OCI-LY7 (cell line): ENCODE measurements around the gene COBLL1. TPM values are rescaled to one million over a fixed set of nuclear protein-coding genes. Genes with fewer than 3 reads are reported as not detected.

Experiments
- BruUV-seq: library from RNA; stranded (reverse); fragments of 400-500 nt; replicated peaks from 2 replicates; lab custom pipeline; 2021; lab: Mats Ljungman, UMichigan
- CTCF ChIA-PET: fragments of 300-600 bp; sonication (Branson Sonifier 250); formaldehyde crosslinking; loops from one replicate; lab custom pipeline; 2022; ENCODE audit warnings: antibody characterized with exemption; ENCODE audit not compliant: unreplicated experiment; lab: Charles Lee
- POLR2A ChIA-PET: fragments of 300-600 bp; sonication (Branson Sonifier 250); formaldehyde crosslinking; loops from one replicate; lab custom pipeline; 2022; ENCODE audit warnings: antibody characterized with exemption; lab: Charles Lee
- DNase-seq: peaks from one replicate; pipeline ENCODE4 v3.0.0-alpha.2; 2015; ENCODE audit warnings: low spot score
- H2AFZ ChIP-seq: fragments of 200-600 bp; sonication (generic), shearing (Covaris generic); 2 replicates; pipeline ENCODE4 v1.6.1; 2014; ENCODE audit warnings: mild to moderate bottlenecking, antibody characterized with exemption, low read length, moderate library complexity
- H3K27ac ChIP-seq: fragments of 200-600 bp; sonication (generic); 2 replicates; pipeline ENCODE4 v1.5.1; 2014; ENCODE audit warnings: mixed run types, low read depth, mild to moderate bottlenecking, moderate library complexity, low read length, inconsistent platforms; ENCODE audit not compliant: poor library complexity, severe bottlenecking
- H3K36me3 ChIP-seq: fragments of 200-600 bp; sonication (generic); 2 replicates; pipeline ENCODE4 v1.6.1; 2014; ENCODE audit warnings: mild to moderate bottlenecking, antibody characterized with exemption, low read length, moderate library complexity, mixed read lengths; ENCODE audit not compliant: insufficient read depth
- H3K4me1 ChIP-seq: fragments of 200-600 bp; sonication (generic); 2 replicates; pipeline ENCODE4 v1.5.1; 2014; ENCODE audit warnings: mild to moderate bottlenecking, low read length; ENCODE audit not compliant: insufficient read depth, poor library complexity, severe bottlenecking
- H3K4me2 ChIP-seq: fragments of 200-600 bp; sonication (generic); 2 replicates; pipeline ENCODE4 v1.6.1; 2014; ENCODE audit warnings: mild to moderate bottlenecking, low read length
- H3K4me3 ChIP-seq: fragments of 200-600 bp; sonication (generic); 2 replicates; pipeline ENCODE4 v1.5.1; 2014; ENCODE audit warnings: mild to moderate bottlenecking, low read depth, low read length; ENCODE audit not compliant: poor library complexity, severe bottlenecking
- H3K79me2 ChIP-seq: fragments of 200-600 bp; sonication (generic); 2 replicates; pipeline ENCODE4 v1.6.1; 2016; ENCODE audit warnings: low read depth, mild to moderate bottlenecking, low read length, moderate library complexity, mixed read lengths; ENCODE audit not compliant: insufficient read depth
- H3K9me2 ChIP-seq: fragments of 200-600 bp; sonication (generic); 2 replicates; pipeline ENCODE4 v1.6.1; 2016; ENCODE audit warnings: mild to moderate bottlenecking, low read length, mixed read lengths; ENCODE audit not compliant: insufficient read depth
- H3K9me3 ChIP-seq: fragments of 200-600 bp; sonication (generic); 2 replicates; pipeline ENCODE4 v1.6.1; 2014; ENCODE audit warnings: mild to moderate bottlenecking, mixed run types, low read length, mixed read lengths
- H4K20me1 ChIP-seq: fragments of 200-600 bp; sonication (generic); 2 replicates; pipeline ENCODE4 v1.6.1; 2014; ENCODE audit warnings: mild to moderate bottlenecking, antibody characterized with exemption, low read length, moderate library complexity, mixed read lengths; ENCODE audit not compliant: insufficient read depth
- CTCF ChIP-seq: fragments of 200-600 bp; sonication (generic); conservative IDR thresholded peaks from 2 replicates; pipeline ENCODE4 v1.5.1; 2014; ENCODE audit warnings: mild to moderate bottlenecking, antibody characterized with exemption, low read length, moderate library complexity, mixed read lengths
- EZH2phosphoT487 ChIP-seq: fragments of 200-600 bp; sonication (generic); IDR thresholded peaks from 2 replicates; pipeline ENCODE4 v1.6.1; 2018; ENCODE audit warnings: low read depth, borderline replicate concordance, mild to moderate bottlenecking, mixed run types, antibody characterized with exemption, low read length, moderate library complexity, mixed read lengths
- intact Hi-C: fragments of 100-400 bp; cut with micrococcal nuclease; formaldehyde crosslinking; loops from one replicate; pipeline ENCODE4 v1.10.0; 2022; ENCODE audit not compliant: unreplicated experiment
- total RNA-seq, 2 experiments: library from RNA; depleted of rRNA in 1 of 2; stranded (reverse); fragments of >200 nt in 1 of 2; shearing (Covaris generic) in 1 of 2; gene quantifications; 2 replicates each; pipeline ENCODE4 v1.2.3, GENCODE V29; 2014 to 2022

The COBLL1 gene
- total RNA-seq, 2 experiments from 2014 or later, result 0.79 to 40.7 TPM

GRCh38 chr2:164677271-164677670 is 164.4 kb downstream of the COBLL1 start:
- H2AFZ ChIP-seq, result no peak overlapping the region
- BruUV-seq, result no TSS peak
- POLR2A ChIA-PET, result no interaction called here
- CTCF ChIA-PET, result no interaction called here
- no peaks in the 10 kb centered on the region for H3K79me2 ChIP-seq
- no peaks in the 10 kb centered on the region for H3K9me2 ChIP-seq
- no peak overlapping the region for H3K27ac ChIP-seq
- no peak overlapping the region for H3K4me3 ChIP-seq
- H4K20me1 ChIP-seq, result no peaks in the 10 kb centered on the region
- no peak overlapping the region for H3K4me2 ChIP-seq
- DNase-seq, result no peak
- no peaks in the 10 kb centered on the region for H3K36me3 ChIP-seq
- H3K4me1 ChIP-seq, result no peaks in the 10 kb centered on the region
- H3K9me3 ChIP-seq, result no peaks in the 10 kb centered on the region
- no peak for TF ChIP-seq EZH2phosphoT487
- TF ChIP-seq CTCF, result no peak
- intact Hi-C loops, result no loop called here

GRCh38 chr2:164675687-164676086 is 165.9 kb downstream of the COBLL1 start:
- no peak for DNase-seq
- Histone ChIP-seq H3K9me3 (no peaks in the 10 kb centered on the region), H3K79me2 (no peaks in the 10 kb centered on the region), H3K27ac (no peak overlapping the region), H3K4me1 (no peaks in the 10 kb centered on the region), H3K4me3 (no peak overlapping the region), H3K9me2 (no peaks in the 10 kb centered on the region), H3K36me3 (no peaks in the 10 kb centered on the region), H4K20me1 (no peaks in the 10 kb centered on the region), H2AFZ (no peak overlapping the region), H3K4me2 (no peak overlapping the region)
- ChIA-PET CTCF (no interaction called here), POLR2A (interaction anchor here (1.6 kb wide), 1 partner anchor 10 kb away, joined by 4 read pairs; no protein-coding TSS in a partner anchor)
- intact Hi-C loops, result no loop called here
- TF ChIP-seq EZH2phosphoT487 (no peak), CTCF (no peak)
- no TSS peak for BruUV-seq

GRCh38 chr2:164675027-164675426 is 166.6 kb downstream of the COBLL1 start:
- Histone ChIP-seq H3K4me3 (no peak overlapping the region), H3K4me1 (no peaks in the 10 kb centered on the region), H3K27ac (no peak overlapping the region), H3K9me3 (no peaks in the 10 kb centered on the region), H3K36me3 (no peaks in the 10 kb centered on the region), H3K79me2 (no peaks in the 10 kb centered on the region), H4K20me1 (no peaks in the 10 kb centered on the region), H3K4me2 (no peak overlapping the region), H2AFZ (no peak overlapping the region), H3K9me2 (no peaks in the 10 kb centered on the region)
- ChIA-PET CTCF (no interaction called here), POLR2A (interaction anchor here (1.6 kb wide), 1 partner anchor 9 kb away, joined by 4 read pairs; no protein-coding TSS in a partner anchor)
- TF ChIP-seq EZH2phosphoT487 (no peak), CTCF (no peak)
- BruUV-seq, result no TSS peak
- DNase-seq, result no peak
- intact Hi-C loops, result no loop called here
